Measurements from ENCODE around the gene APOA4. TPM values are rescaled to one million over a fixed set of nuclear protein-coding genes. Genes with fewer than 3 reads are reported as not detected.

The APOA4 gene
- total and polyA plus RNA-seq, 2 of the 13 experiments (the other 11 are each of a cell fraction or from before 2014, with no cell fraction given), result 3.8 to 7.2 TPM

DNA sequence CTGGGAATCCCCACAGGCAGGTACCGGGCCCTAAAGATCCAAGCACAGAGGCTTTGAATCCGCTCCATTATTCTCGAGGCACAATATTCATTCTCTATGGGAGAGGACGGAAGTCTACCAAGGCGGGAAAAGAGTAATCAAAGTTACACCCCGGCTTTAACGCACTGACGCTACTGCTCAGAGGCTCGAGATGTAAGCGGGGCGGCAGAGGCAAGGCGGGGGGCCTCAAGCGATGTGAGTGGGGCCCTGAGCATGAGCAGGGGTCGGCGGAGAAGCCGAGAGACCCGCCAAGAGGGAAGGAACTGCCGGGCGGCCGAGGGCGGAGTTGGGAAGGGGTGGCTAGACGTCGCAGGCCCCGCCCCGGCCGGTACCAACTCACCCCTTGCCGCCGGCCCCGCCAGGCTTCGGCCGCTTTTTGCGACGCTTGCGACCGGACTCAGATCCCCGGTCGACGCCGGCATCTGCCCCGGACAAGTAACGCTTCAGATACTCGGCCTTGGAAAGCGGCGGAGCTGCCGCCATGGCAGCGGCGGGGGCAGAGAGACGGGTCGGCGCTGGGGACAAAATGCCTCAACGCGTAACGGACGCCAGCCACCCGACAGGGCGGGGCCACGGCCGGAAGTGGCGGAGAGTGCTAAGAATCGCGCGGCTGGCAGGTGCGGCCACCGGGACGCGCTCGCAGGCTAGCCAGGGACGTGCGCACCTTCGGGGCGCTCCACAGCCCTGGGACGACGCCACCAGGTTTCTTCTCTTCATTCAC is 50.5 kb downstream of the APOA4 start, which contains the start of gene BUD13 (continued):
- TF ChIP-seq HDAC1 (CRISPR knock-in tag; IDR thresholded peaks at IDR 0.05) (peak; percentile 97), ZNF263 (CRISPR knock-in tag; IDR thresholded peaks at IDR 0.05) (peak; percentile 20; the same call in 1 of the 2 replicates), PHB2 (IDR thresholded peaks at IDR 0.05; ENCODE audit: partially characterized antibody) (no peak), GPN1 (CRISPR knock-in tag; IDR thresholded peaks at IDR 0.05; ENCODE audit: borderline replicate concordance) (no peak), ZNF773 (CRISPR knock-in tag; IDR thresholded peaks at IDR 0.05; ENCODE audit: borderline replicate concordance) (peak; percentile 87; the same call in 1 of the 2 replicates), HMG20B (CRISPR knock-in tag; conservative IDR thresholded peaks at IDR 0.05) (no peak; the same call in 1 of the 2 replicates), ZNF768 (CRISPR knock-in tag; IDR thresholded peaks at IDR 0.05) (peak; percentile 82), DNMT1 (CRISPR knock-in tag; IDR thresholded peaks at IDR 0.05) (0 out of 2 replicates have a peak, but pooled peaks have one; percentile 62), HIVEP1 (CRISPR knock-in tag; IDR thresholded peaks at IDR 0.05) (peak; percentile 84), SATB2 (CRISPR knock-in tag; IDR thresholded peaks at IDR 0.05) (peak; percentile 65), ISX (CRISPR knock-in tag; conservative IDR thresholded peaks at IDR 0.05) (0 out of 2 replicates have a peak, but pooled peaks have one; percentile 46), POGZ (CRISPR knock-in tag; IDR thresholded peaks at IDR 0.05) (peak; percentile 93), ZFP36L2 (CRISPR knock-in tag; IDR thresholded peaks at IDR 0.05) (no peak), ZNF367 (CRISPR knock-in tag; IDR thresholded peaks at IDR 0.05; ENCODE audit: borderline replicate concordance) (0 out of 2 replicates have a peak, but pooled peaks have one; percentile 56), ETV6 (CRISPR knock-in tag; conservative IDR thresholded peaks at IDR 0.05) (0 out of 2 replicates have a peak, but pooled peaks have one; percentile 42), ZNF878 (CRISPR knock-in tag; IDR thresholded peaks at IDR 0.05) (0 out of 2 replicates have a peak, but pooled peaks have one; percentile 65), ZC3H13 (CRISPR knock-in tag; IDR thresholded peaks at IDR 0.05) (0 out of 2 replicates have a peak, but pooled peaks have one; percentile 30), ZNF235 (CRISPR knock-in tag; IDR thresholded peaks at IDR 0.05; ENCODE audit: borderline replicate concordance) (peak; percentile 65; the same call in 1 of the 2 replicates), ZFP90 (CRISPR knock-in tag; IDR thresholded peaks at IDR 0.05; ENCODE audit: borderline replicate concordance) (peak; percentile 95), HNF4A (CRISPR knock-in tag; IDR thresholded peaks at IDR 0.05) (0 out of 2 replicates have a peak, but pooled peaks have one; percentile 35), ZNF83 (CRISPR knock-in tag; IDR thresholded peaks at IDR 0.05; ENCODE audit: borderline replicate concordance) (no peak), ZFX (CRISPR knock-in tag; IDR thresholded peaks at IDR 0.05; ENCODE audit: low read depth) (peak; percentile 95), ZNF329 (CRISPR knock-in tag; IDR thresholded peaks at IDR 0.05; ENCODE audit: low read depth) (peak; percentile 82)
- TF ChIP-seq, protein P1, sequence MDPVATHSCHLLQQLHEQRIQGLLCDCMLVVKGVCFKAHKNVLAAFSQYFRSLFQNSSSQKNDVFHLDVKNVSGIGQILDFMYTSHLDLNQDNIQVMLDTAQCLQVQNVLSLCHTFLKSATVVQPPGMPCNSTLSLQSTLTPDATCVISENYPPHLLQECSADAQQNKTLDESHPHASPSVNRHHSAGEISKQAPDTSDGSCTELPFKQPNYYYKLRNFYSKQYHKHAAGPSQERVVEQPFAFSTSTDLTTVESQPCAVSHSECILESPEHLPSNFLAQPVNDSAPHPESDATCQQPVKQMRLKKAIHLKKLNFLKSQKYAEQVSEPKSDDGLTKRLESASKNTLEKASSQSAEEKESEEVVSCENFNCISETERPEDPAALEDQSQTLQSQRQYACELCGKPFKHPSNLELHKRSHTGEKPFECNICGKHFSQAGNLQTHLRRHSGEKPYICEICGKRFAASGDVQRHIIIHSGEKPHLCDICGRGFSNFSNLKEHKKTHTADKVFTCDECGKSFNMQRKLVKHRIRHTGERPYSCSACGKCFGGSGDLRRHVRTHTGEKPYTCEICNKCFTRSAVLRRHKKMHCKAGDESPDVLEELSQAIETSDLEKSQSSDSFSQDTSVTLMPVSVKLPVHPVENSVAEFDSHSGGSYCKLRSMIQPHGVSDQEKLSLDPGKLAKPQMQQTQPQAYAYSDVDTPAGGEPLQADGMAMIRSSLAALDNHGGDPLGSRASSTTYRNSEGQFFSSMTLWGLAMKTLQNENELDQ (CRISPR knock-in tag; IDR thresholded peaks at IDR 0.05; ENCODE audit: borderline replicate concordance), result peak; percentile 15; the same call in 1 of the 2 replicates
- TF ChIP-seq, protein P2, sequence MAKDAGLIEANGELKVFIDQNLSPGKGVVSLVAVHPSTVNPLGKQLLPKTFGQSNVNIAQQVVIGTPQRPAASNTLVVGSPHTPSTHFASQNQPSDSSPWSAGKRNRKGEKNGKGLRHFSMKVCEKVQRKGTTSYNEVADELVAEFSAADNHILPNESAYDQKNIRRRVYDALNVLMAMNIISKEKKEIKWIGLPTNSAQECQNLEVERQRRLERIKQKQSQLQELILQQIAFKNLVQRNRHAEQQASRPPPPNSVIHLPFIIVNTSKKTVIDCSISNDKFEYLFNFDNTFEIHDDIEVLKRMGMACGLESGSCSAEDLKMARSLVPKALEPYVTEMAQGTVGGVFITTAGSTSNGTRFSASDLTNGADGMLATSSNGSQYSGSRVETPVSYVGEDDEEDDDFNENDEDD (CRISPR knock-in tag; IDR thresholded peaks at IDR 0.05; ENCODE audit: borderline replicate concordance), result peak; percentile 86; the same call in 1 of the 2 replicates
- TF ChIP-seq, protein P3, sequence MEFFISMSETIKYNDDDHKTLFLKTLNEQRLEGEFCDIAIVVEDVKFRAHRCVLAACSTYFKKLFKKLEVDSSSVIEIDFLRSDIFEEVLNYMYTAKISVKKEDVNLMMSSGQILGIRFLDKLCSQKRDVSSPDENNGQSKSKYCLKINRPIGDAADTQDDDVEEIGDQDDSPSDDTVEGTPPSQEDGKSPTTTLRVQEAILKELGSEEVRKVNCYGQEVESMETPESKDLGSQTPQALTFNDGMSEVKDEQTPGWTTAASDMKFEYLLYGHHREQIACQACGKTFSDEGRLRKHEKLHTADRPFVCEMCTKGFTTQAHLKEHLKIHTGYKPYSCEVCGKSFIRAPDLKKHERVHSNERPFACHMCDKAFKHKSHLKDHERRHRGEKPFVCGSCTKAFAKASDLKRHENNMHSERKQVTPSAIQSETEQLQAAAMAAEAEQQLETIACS (CRISPR knock-in tag; IDR thresholded peaks at IDR 0.05), result 0 out of 2 replicates have a peak, but pooled peaks have one; percentile 62

Data from HepG2 (cell line).